K562 (cell line): ENCODE results near the gene RBPJ. TPM values are rescaled to one million over a fixed set of nuclear protein-coding genes. Genes with fewer than 3 reads are reported as not detected.
A peak's percentile ranks its signal among the peaks of the same experiment; 100 is the strongest.

Experiments
- DEAF1 ChIP-seq: fragments of 450-650 bp; formaldehyde crosslinking; IDR thresholded peaks from 2 replicates; pipeline ENCODE4 v1.4.0; 2020; ENCODE audit warnings: mild to moderate bottlenecking, moderate library complexity
- GABPB2 ChIP-seq: fragments of 250-450 bp; sonication (Bioruptor Pico); conservative IDR thresholded peaks from 2 replicates; pipeline ENCODE4 v1.5.1; 2021; ENCODE audit warnings: mild to moderate bottlenecking
- MTF1 ChIP-seq: fragments of 250-450 bp; sonication (Bioruptor Pico); IDR thresholded peaks from 2 replicates; pipeline ENCODE4 v1.9.0; 2021; ENCODE audit warnings: moderate library complexity, mild to moderate bottlenecking, inconsistent platforms, borderline replicate concordance
- RBM15 ChIP-seq: fragments of 200-400 bp; formaldehyde crosslinking; IDR thresholded peaks from 2 replicates; pipeline ENCODE4 v1.6.1; 2018; ENCODE audit warnings: mild to moderate bottlenecking, low read length, moderate library complexity; ENCODE audit not compliant: insufficient read depth
- SMC3 ChIP-seq: conservative IDR thresholded peaks from 2 replicates; pipeline ENCODE4 v1.6.1; 2011; ENCODE audit warnings: low read depth, low read length, improper control_type of control experiment; ENCODE audit not compliant: insufficient read depth
- polyA plus RNA-seq, 8 experiments: library from polyadenylated mRNA; depleted of rRNA in 4 of 8; stranded (reverse) in 5 of 8; unstranded in 3 of 8; fragments of >200 nt; fragmentation: Nextera tagmentation in 2 of 8; fragmentation: Illumina TruSeq in 1 of 8; extraction: Ambion mirVana in 2 of 8; extraction: Trizol in 1 of 8; gene quantifications; 2 replicates each; pipeline versions ENCODE4 v1.2.1 to v1.2.3, GENCODE V29; 2011 to 2014; ENCODE audit warnings: inconsistent platforms in 1 of 8, missing spikeins in 1 of 8
- total RNA-seq, 7 experiments: library from RNA; depleted of rRNA in 6 of 7; stranded (reverse); fragments of >200 nt in 6 of 7; fragmentation: Illumina TruSeq in 2 of 7; extraction: Trizol in 2 of 7; gene quantifications; 2 replicates each; pipeline versions ENCODE4 v1.2.1 to v1.2.3, GENCODE V29; 2011 to 2021; ENCODE audit warnings: low replicate concordance in 1 of 7
- TF ChIP-seq, protein P1 (sequence below): fragments of 250-450 bp; sonication (Bioruptor Pico); IDR thresholded peaks from 2 replicates; pipeline ENCODE4 v1.4.0; 2020; ENCODE audit warnings: mild to moderate bottlenecking, moderate library complexity

RBPJ gene
- total and polyA plus RNA-seq, 9 of the 15 experiments (the other 6 are each of a cell fraction or from before 2014, with no cell fraction given): 17.2 to 49.4 (median 33.8) TPM

DNA sequence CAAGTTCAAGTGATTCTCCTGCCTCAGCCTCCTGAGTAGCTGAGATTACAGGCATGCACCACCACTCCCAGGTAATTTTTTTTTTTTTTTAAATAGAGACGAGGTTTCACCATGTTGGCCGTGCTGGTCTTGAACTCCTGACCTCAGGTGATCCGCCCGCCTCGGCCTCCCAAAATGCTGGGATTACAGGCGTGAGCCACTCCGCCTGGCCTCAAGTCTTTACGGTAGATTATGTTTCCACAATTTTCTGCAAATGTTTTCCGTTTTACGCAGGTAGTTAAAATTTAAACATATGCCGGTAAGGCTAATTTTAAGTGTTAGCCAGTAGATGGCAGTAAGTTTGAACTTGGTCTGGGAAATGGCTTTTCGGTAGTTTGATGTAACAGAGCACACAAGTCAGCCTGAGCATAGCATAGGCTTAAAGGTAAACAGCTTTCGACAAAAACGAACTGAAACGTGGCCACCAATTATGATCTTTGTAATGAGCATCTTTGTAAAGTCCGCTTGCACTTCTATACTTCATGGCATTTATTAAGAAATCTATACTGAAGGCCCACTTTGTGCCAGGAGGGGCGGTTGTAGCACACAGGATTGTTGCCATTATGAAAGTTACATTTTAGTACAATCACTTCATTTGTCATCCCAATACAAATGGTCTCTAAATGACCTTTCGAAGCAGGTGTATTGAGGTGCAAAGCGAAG lies 138.4 kb downstream of the RBPJ start (continued):
- TF ChIP-seq, protein P1, sequence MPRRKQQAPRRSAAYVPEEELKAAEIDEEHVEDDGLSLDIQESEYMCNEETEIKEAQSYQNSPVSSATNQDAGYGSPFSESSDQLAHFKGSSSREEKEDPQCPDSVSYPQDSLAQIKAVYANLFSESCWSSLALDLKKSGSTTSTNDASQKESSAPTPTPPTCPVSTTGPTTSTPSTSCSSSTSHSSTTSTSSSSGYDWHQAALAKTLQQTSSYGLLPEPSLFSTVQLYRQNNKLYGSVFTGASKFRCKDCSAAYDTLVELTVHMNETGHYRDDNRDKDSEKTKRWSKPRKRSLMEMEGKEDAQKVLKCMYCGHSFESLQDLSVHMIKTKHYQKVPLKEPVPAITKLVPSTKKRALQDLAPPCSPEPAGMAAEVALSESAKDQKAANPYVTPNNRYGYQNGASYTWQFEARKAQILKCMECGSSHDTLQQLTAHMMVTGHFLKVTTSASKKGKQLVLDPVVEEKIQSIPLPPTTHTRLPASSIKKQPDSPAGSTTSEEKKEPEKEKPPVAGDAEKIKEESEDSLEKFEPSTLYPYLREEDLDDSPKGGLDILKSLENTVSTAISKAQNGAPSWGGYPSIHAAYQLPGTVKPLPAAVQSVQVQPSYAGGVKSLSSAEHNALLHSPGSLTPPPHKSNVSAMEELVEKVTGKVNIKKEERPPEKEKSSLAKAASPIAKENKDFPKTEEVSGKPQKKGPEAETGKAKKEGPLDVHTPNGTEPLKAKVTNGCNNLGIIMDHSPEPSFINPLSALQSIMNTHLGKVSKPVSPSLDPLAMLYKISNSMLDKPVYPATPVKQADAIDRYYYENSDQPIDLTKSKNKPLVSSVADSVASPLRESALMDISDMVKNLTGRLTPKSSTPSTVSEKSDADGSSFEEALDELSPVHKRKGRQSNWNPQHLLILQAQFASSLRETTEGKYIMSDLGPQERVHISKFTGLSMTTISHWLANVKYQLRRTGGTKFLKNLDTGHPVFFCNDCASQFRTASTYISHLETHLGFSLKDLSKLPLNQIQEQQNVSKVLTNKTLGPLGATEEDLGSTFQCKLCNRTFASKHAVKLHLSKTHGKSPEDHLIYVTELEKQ: no peak
- TF ChIP-seq SMC3 (peak; percentile 23; the same call in 1 of the 2 replicates), GABPB2 (CRISPR knock-in tag) (no peak), DEAF1 (peak; percentile 45; the same call in 1 of the 2 replicates), MTF1 (no peak), RBM15 (no peak)
